Ishikawa (cell line): ENCODE results near the gene GRHL1.
A peak's percentile ranks its signal among the peaks of the same experiment; 100 is the strongest.

Experiments used
- CEBPB ChIP-seq: IDR thresholded peaks from 2 replicates; pipeline ENCODE4 v1.6.1; 2012
- CREB1 ChIP-seq: IDR thresholded peaks from 2 replicates; pipeline ENCODE4 v1.6.1; 2012; ENCODE audit warnings: low read depth
- EGR1 ChIP-seq: IDR thresholded peaks from 2 replicates; pipeline ENCODE4 v1.6.1; 2012
- EP300 ChIP-seq: IDR thresholded peaks from 2 replicates; pipeline ENCODE4 v1.6.1; 2012; ENCODE audit warnings: borderline replicate concordance
- FOXM1 ChIP-seq: IDR thresholded peaks from 2 replicates; pipeline ENCODE4 v1.6.1; 2012; ENCODE audit warnings: low read depth, borderline replicate concordance
- NFIC ChIP-seq: IDR thresholded peaks from 2 replicates; pipeline ENCODE4 v1.6.1; 2012
- RAD21 ChIP-seq: IDR thresholded peaks from 2 replicates; pipeline ENCODE4 v1.6.1; 2012; ENCODE audit warnings: low read depth
- TAF1 ChIP-seq: IDR thresholded peaks from 2 replicates; pipeline ENCODE4 v1.6.1; 2012; ENCODE audit warnings: low read depth, mild to moderate bottlenecking
- TCF12 ChIP-seq: IDR thresholded peaks from 2 replicates; pipeline ENCODE4 v1.6.1; 2012; ENCODE audit warnings: low read depth
- TEAD4 ChIP-seq: IDR thresholded peaks from 2 replicates; pipeline ENCODE4 v1.6.1; 2012
- USF1 ChIP-seq: IDR thresholded peaks from 2 replicates; pipeline ENCODE4 v1.6.1; 2012
- YY1 ChIP-seq: IDR thresholded peaks from 2 replicates; pipeline ENCODE4 v1.6.1; 2012; ENCODE audit warnings: low read depth
- ZBTB7A ChIP-seq: IDR thresholded peaks from 2 replicates; pipeline ENCODE4 v1.6.1; 2012; ENCODE audit warnings: low read depth
- TF ChIP-seq, protein P1 (sequence below): IDR thresholded peaks from 2 replicates; pipeline ENCODE4 v1.6.1; 2012; ENCODE audit warnings: low read depth, mild to moderate bottlenecking
- TF ChIP-seq, protein P2 (sequence below): IDR thresholded peaks from 2 replicates; pipeline ENCODE4 v1.6.1; 2012

GRHL1 gene

GRCh38 chr2:10029875-10030223 lies 78.4 kb downstream of the GRHL1 start:
- TF ChIP-seq YY1 (no peak), TCF12 (no peak), USF1 (no peak)

DNA sequence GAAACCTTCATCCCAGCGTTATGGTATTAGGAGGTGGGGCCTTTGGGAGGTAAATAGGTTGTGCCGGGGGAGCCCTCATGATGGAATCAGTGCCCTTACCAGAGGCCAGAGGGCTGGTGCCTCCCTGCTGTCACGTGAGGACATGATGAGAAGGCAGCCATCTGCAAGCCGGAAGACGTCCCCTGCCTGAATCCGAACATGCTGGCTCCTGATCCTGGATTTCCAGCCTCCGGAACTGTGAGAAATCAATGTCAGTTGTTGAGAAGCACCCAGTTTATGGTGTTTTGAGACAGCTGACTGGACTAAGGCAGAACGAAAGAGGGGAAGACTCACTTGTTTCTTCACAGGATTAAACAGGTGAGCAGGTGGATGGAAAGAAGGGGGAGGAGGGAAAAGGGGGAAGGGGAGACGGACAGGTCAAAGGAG lies 78.8 kb downstream of the GRHL1 start:
- TF ChIP-seq TCF12 (no peak), TAF1 (no peak), ZBTB7A (no peak), CREB1 (no peak), TEAD4 (no peak)
- TF ChIP-seq, protein P1, sequence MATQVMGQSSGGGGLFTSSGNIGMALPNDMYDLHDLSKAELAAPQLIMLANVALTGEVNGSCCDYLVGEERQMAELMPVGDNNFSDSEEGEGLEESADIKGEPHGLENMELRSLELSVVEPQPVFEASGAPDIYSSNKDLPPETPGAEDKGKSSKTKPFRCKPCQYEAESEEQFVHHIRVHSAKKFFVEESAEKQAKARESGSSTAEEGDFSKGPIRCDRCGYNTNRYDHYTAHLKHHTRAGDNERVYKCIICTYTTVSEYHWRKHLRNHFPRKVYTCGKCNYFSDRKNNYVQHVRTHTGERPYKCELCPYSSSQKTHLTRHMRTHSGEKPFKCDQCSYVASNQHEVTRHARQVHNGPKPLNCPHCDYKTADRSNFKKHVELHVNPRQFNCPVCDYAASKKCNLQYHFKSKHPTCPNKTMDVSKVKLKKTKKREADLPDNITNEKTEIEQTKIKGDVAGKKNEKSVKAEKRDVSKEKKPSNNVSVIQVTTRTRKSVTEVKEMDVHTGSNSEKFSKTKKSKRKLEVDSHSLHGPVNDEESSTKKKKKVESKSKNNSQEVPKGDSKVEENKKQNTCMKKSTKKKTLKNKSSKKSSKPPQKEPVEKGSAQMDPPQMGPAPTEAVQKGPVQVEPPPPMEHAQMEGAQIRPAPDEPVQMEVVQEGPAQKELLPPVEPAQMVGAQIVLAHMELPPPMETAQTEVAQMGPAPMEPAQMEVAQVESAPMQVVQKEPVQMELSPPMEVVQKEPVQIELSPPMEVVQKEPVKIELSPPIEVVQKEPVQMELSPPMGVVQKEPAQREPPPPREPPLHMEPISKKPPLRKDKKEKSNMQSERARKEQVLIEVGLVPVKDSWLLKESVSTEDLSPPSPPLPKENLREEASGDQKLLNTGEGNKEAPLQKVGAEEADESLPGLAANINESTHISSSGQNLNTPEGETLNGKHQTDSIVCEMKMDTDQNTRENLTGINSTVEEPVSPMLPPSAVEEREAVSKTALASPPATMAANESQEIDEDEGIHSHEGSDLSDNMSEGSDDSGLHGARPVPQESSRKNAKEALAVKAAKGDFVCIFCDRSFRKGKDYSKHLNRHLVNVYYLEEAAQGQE, result no peak
- TF ChIP-seq, protein P2, sequence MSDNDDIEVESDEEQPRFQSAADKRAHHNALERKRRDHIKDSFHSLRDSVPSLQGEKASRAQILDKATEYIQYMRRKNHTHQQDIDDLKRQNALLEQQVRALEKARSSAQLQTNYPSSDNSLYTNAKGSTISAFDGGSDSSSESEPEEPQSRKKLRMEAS, result no peak

GRCh38 chr2:10031886-10032745 lies 80.6 kb downstream of the GRHL1 start:
- TF ChIP-seq FOXM1 (no peak), RAD21 (no peak), YY1 (no peak), CEBPB (no peak), EGR1 (no peak), NFIC (no peak), USF1 (no peak)
- TF ChIP-seq, protein P1, result no peak
- TF ChIP-seq, protein P2, result no peak

GRCh38 chr2:10032746-10033105 lies 81.2 kb downstream of the GRHL1 start:
- TF ChIP-seq NFIC (no peak), TCF12 (no peak), USF1 (no peak), ZBTB7A (no peak), TAF1 (no peak), EP300 (no peak), FOXM1 (no peak), YY1 (no peak), CEBPB (no peak)
- TF ChIP-seq, protein P2, result no peak

- TF ChIP-seq USF1, result 0 out of 2 replicates have a peak, but pooled peaks have one; percentile 36
- no peak for TF ChIP-seq RAD21
- TF ChIP-seq, protein P1, result peak; percentile 63; the same call in 1 of the 2 replicates
- no peak for TF ChIP-seq CREB1
- no peak for TF ChIP-seq CEBPB
- no peak for TF ChIP-seq ZBTB7A
- TF ChIP-seq YY1, result no peak
- no peak for TF ChIP-seq FOXM1
- TF ChIP-seq, protein P2, result peak; percentile 53; the same call in 1 of the 2 replicates
- no peak for TF ChIP-seq EP300
- no peak for TF ChIP-seq NFIC
- TF ChIP-seq EGR1, result no peak
- TF ChIP-seq TAF1, result no peak
Observed at GRCh38 chr2:10033251-10034006, 81.9 kb downstream of the GRHL1 start.
